ENCODE results near the gene ERP29.
"Not testable (repeated sequence)": the region's sequence is repeated elsewhere in the genome, so short reads cannot be mapped to it uniquely, and the experiment has no call there.

The ERP29 gene

GRCh38 chr12:112035219-112035785, 22.1 kb downstream of the ERP29 start:
- DNase-seq (ENCODE audit: low read depth) = no peak

- not testable (repeated sequence) for DNase-seq (ENCODE audit: low read depth)
Observed at GRCh38 chr12:112036614-112037013, 23.4 kb downstream of the ERP29 start.

DNA sequence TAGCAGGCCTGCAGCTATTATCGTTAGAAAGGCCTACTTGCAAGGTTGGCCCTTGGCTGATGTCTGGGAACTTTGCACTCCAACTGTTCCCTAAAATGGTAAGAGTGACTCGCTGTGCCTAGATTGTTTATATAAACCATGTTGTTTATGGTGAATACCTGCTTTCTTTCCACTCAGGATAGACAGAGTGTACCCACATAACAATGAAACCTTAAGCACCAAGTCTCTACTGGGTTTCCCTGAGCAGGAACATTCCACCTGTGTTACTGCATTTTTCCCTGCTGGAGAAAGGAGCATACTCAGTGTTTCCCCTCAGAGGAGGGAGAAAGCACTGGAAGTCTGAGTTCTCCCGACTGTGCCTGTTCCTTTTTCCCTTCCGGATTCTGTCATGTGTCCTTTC, 32.8 kb downstream of the ERP29 start:
- DNase-seq (ENCODE audit: low read depth) = no peak

DNA sequence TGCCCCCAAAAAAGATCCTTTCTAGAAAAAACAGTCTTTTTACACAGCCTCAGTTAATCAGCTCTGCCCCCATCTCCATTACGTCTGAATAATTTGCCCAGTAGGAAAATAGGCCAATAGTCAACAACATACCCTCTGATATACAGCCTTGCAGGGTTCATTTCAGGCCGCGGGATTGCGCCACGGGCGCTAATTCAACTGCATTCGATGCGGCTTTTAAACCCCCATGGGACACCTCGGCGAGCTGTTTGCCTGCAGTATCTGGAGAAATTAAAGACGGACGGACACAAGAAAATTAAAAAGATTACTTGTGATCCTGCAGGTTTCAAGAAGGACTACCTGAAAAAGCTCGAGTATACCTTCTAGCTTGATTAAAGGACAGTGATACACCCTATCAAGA, 36.1 kb downstream of the ERP29 start:
- DNase-seq (ENCODE audit: low read depth) = no peak

- no peak for DNase-seq (ENCODE audit: low read depth)
Observed at GRCh38 chr12:112061137-112061536, 47.9 kb downstream of the ERP29 start.

DNA sequence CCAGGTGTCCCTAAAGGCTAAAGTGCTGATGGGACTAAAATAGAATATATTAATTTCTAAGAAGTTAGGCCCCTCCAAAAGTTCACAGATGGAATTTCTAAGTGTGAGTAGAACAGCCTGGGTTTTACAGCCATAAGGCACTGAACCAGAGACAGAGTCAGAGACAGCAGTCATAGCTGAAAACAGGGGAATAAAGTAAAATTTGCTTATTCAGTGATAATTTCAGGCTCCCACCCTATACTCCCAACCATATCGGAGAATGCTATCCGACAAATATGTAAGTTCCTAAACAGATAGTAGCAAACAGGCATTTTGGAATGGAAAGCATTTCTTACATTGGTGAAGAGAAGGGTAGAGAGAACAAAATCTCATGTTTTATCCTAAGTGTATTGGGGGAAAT, 50.0 kb downstream of the ERP29 start:
- DNase-seq (ENCODE audit: low read depth) = no peak

GRCh38 chr12:112066566-112066965, 53.3 kb downstream of the ERP29 start:
- no peak for DNase-seq (ENCODE audit: low read depth)

All from stimulated activated CD8-positive, alpha-beta memory T cell treated with anti-CD3 and anti-CD28 coated beads, Interleukin-12 subunit alpha, Interleukin-12 subunit beta, amount 100 ng/mL, for 1 hour (primary cell).